Smooth muscle cell of the brain vasculature (primary cell): ENCODE measurements around the gene KLHDC8B.
A peak's percentile ranks its signal among the peaks of the same experiment; 100 is the strongest.
"Not testable (repeated sequence)": the region's sequence is repeated elsewhere in the genome, so short reads cannot be mapped to it uniquely, and the experiment has no call there.

ENCODE experiments used
- DNase-seq: peaks from one replicate; pipeline ENCODE4 v3.0.0-alpha.2; 2012; ENCODE audit warnings: low read depth, low spot score

KLHDC8B gene

GRCh38 chr3:49183873-49184272 is 12.5 kb downstream of the KLHDC8B start:
- DNase-seq = no peak

GRCh38 chr3:49191741-49192140 is 20.3 kb downstream of the KLHDC8B start:
- no peak for DNase-seq

- DNase-seq = no peak
Observed at GRCh38 chr3:49198161-49198560, 26.8 kb downstream of the KLHDC8B start.

- no peak for DNase-seq
Observed at GRCh38 chr3:49198611-49199230, 27.3 kb downstream of the KLHDC8B start.

GRCh38 chr3:49199239-49199899 is 28.0 kb downstream of the KLHDC8B start:
- DNase-seq = peak; percentile 76

- DNase-seq = peak; percentile 7
Observed at GRCh38 chr3:49199900-49200281, 28.5 kb downstream of the KLHDC8B start.

GRCh38 chr3:49213541-49213943 is 42.1 kb downstream of the KLHDC8B start:
- DNase-seq = no peak

- DNase-seq = no peak
Observed at GRCh38 chr3:49213998-49214397, 42.6 kb downstream of the KLHDC8B start.

- not testable (repeated sequence) for DNase-seq
Observed at GRCh38 chr3:49216687-49217086, 45.3 kb downstream of the KLHDC8B start.

- DNase-seq = not testable (repeated sequence)
Observed at GRCh38 chr3:49217108-49217507, 45.7 kb downstream of the KLHDC8B start.

- no peak for DNase-seq
Observed at GRCh38 chr3:49217688-49218470, 46.5 kb downstream of the KLHDC8B start.

- DNase-seq = peak; percentile 44
Observed at GRCh38 chr3:49218471-49218989, 47.1 kb downstream of the KLHDC8B start.

GRCh38 chr3:49219132-49219531 is 47.7 kb downstream of the KLHDC8B start:
- no peak for DNase-seq

GRCh38 chr3:49220985-49221563 is 49.7 kb downstream of the KLHDC8B start:
- not testable (repeated sequence) for DNase-seq

GRCh38 chr3:49222002-49222401 is 50.6 kb downstream of the KLHDC8B start:
- no peak for DNase-seq
